ENCODE measurements around the gene TARBP2. TPM values are rescaled to one million over a fixed set of nuclear protein-coding genes. Genes with fewer than 3 reads are reported as not detected.

The TARBP2 gene
- total and polyA plus RNA-seq, 7 donors = 7.6 to 23.3 (median 10.8) TPM

GRCh38 chr12:53500142-53500775 is 824 bp upstream of the TARBP2 start:
- Histone ChIP-seq H3K27ac (peak overlapping the region; percentile 96), H3K27me3 (ENCODE audit: insufficient read depth in 3 of 3, low read length in 2 of 3) (no peaks in the 10 kb centered on the region), H3K4me1 (peaks cover 17% of the 10 kb centered on the region), H3K9me3 (no peaks in the 10 kb centered on the region), H3K36me3 (ENCODE audit: insufficient read depth in 1 of 2, low read depth in 1 of 2) (peaks cover 0 to 15% of the 10 kb centered on the region in 2 donors), H3K4me3 (peak overlapping the region; percentile 85)
- intact Hi-C loops (cut with DNase I) = loop anchor here in 1 of 2 donors (2.0 kb wide), 1 partner anchor 175 kb away; no protein-coding TSS in a partner anchor
- 1% methylated on average over 17 of the region's 17 CpGs for WGBS, 3 donors
- peak; percentile 74 to 80 for DNase-seq
- no peak for TF ChIP-seq CTCF (IDR thresholded peaks at IDR 0.05)
- ATAC-seq = peak in 1 of 4 donors; percentile 11

- no peaks in the 10 kb centered on the region for H3K27me3 ChIP-seq (ENCODE audit: insufficient read depth in 3 of 3, low read length in 2 of 3)
- no peak for DNase-seq
- WGBS, 3 donors = 55 to 60% (median 60%) methylated on average over 10 of the region's 10 CpGs
- intact Hi-C loops (cut with DNase I) = loop anchor here in 1 of 2 donors (2.0 kb wide), 1 partner anchor 177 kb away; no protein-coding TSS in a partner anchor
- peak overlapping the region; percentile 85 for H3K4me3 ChIP-seq
- H3K27ac ChIP-seq = peak overlapping the region; percentile 96
- peaks cover 20% of the 10 kb centered on the region for H3K4me1 ChIP-seq
- no peaks in the 10 kb centered on the region for H3K9me3 ChIP-seq
- ATAC-seq = no peak
- TF ChIP-seq CTCF (IDR thresholded peaks at IDR 0.05) = no peak
- peaks cover 0 to 30% of the 10 kb centered on the region in 2 donors for H3K36me3 ChIP-seq (ENCODE audit: insufficient read depth in 1 of 2, low read depth in 1 of 2)
Measured at GRCh38 chr12:53501615-53502181, 615 bp downstream of the TARBP2 start.

GRCh38 chr12:53502331-53502730 is 1.2 kb downstream of the TARBP2 start:
- peak overlapping the region; percentile 85 for H3K4me3 ChIP-seq
- peak overlapping the region; percentile 96 for H3K27ac ChIP-seq
- no peaks in the 10 kb centered on the region for H3K27me3 ChIP-seq (ENCODE audit: insufficient read depth in 3 of 3, low read length in 2 of 3)
- H3K36me3 ChIP-seq (ENCODE audit: insufficient read depth in 1 of 2, low read depth in 1 of 2) = peaks cover 0 to 36% of the 10 kb centered on the region in 2 donors
- 65 to 70% (median 69%) methylated on average over 9 of the region's 9 CpGs for WGBS, 3 donors
- no peak for ATAC-seq
- DNase-seq = no peak
- intact Hi-C loops (cut with DNase I) = no loop called here
- H3K9me3 ChIP-seq = no peaks in the 10 kb centered on the region
- TF ChIP-seq CTCF (IDR thresholded peaks at IDR 0.05) = no peak
- H3K4me1 ChIP-seq = peaks cover 20% of the 10 kb centered on the region

GRCh38 chr12:53502983-53503728 is 2.1 kb downstream of the TARBP2 start:
- no peak for DNase-seq
- no peak for TF ChIP-seq CTCF (IDR thresholded peaks at IDR 0.05)
- no peak overlapping the region for H3K27ac ChIP-seq
- 78 to 82% (median 80%) methylated on average over 10 of the region's 10 CpGs for WGBS, 3 donors
- peaks cover 0 to 39% of the 10 kb centered on the region in 2 donors for H3K36me3 ChIP-seq (ENCODE audit: insufficient read depth in 1 of 2, low read depth in 1 of 2)
- no peaks in the 10 kb centered on the region for H3K27me3 ChIP-seq (ENCODE audit: insufficient read depth in 3 of 3, low read length in 2 of 3)
- no peak for ATAC-seq
- intact Hi-C loops (cut with DNase I) = no loop called here
- H3K4me3 ChIP-seq = no peak overlapping the region
- H3K4me1 ChIP-seq = peaks cover 20% of the 10 kb centered on the region
- no peaks in the 10 kb centered on the region for H3K9me3 ChIP-seq
